ENCODE results near the gene PANX3.

DNA sequence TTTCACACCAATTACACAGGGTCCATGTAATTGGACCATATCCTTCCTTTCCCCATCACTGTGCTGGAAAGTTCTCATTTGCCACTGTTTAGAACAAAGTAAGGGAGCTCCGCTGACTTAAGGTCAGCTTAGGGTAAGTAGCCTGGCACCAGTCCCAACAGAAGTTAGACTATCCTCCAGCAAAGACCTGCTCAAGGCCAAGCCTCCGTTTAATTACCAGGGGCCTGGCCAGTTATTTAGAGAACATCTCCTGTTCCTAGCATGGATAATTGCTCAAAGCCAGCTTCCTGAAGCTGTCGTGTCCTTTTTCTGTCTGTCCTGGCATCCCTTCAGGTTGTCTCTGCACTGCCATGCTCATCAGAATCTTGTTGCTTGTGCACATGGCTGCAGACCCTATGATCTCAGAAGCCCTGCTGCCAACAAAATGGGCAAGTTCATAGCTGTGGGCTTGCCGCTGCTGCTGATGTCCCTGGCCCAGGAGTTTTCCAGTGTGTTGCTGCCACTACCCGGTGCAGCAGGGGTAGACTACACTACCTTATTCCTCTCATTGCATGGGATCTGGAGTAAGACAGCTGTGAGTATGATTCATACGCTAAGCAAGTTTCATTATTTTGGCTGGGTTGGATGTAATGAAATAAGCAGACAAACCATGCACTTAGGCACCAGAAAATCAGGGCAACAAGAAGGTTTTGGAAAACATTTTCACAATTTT lies 33.4 kb upstream of the PANX3 start:
- TF ChIP-seq, protein P1, sequence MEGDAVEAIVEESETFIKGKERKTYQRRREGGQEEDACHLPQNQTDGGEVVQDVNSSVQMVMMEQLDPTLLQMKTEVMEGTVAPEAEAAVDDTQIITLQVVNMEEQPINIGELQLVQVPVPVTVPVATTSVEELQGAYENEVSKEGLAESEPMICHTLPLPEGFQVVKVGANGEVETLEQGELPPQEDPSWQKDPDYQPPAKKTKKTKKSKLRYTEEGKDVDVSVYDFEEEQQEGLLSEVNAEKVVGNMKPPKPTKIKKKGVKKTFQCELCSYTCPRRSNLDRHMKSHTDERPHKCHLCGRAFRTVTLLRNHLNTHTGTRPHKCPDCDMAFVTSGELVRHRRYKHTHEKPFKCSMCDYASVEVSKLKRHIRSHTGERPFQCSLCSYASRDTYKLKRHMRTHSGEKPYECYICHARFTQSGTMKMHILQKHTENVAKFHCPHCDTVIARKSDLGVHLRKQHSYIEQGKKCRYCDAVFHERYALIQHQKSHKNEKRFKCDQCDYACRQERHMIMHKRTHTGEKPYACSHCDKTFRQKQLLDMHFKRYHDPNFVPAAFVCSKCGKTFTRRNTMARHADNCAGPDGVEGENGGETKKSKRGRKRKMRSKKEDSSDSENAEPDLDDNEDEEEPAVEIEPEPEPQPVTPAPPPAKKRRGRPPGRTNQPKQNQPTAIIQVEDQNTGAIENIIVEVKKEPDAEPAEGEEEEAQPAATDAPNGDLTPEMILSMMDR (conservative IDR thresholded peaks at IDR 0.05; ENCODE audit: low read depth, low read length): no peak
- no peak for TF ChIP-seq EZH2 (IDR thresholded peaks at IDR 0.05; ENCODE audit: low read length, unreplicated experiment)
- TF ChIP-seq EZH2phosphoT487 (IDR thresholded peaks at IDR 0.05; ENCODE audit: borderline replicate concordance, low read length): no peak
